HG03469 (cell line): ENCODE measurements around the gene SLC45A1.

Experiments used
- ATAC-seq: cut with Tn5 transposase; IDR thresholded peaks from one replicate; pipeline ENCODE4 v1.9.1; 2021; ENCODE audit warnings: mild to moderate bottlenecking, moderate library complexity, moderate number of reproducible peaks; ENCODE audit not compliant: unreplicated experiment

Gene SLC45A1

DNA sequence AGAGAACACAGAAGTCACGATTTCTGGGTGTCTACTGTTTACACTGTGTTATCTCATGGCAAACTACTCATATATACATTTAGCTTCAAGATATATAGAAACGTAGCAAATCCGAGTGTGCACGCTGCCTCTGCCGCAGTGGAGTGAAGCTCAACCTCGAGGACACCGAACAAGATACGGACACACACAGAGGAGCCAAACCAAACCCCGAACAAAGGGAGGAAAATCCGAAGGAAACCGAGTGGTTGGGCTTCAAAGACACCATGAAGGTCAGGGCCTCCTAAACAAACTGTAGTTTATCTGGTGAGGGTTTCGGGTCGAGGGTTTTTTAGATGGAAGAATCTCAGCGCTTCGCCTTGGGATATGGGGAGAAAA lies 34.5 kb downstream of the SLC45A1 start:
- no peak for ATAC-seq

DNA sequence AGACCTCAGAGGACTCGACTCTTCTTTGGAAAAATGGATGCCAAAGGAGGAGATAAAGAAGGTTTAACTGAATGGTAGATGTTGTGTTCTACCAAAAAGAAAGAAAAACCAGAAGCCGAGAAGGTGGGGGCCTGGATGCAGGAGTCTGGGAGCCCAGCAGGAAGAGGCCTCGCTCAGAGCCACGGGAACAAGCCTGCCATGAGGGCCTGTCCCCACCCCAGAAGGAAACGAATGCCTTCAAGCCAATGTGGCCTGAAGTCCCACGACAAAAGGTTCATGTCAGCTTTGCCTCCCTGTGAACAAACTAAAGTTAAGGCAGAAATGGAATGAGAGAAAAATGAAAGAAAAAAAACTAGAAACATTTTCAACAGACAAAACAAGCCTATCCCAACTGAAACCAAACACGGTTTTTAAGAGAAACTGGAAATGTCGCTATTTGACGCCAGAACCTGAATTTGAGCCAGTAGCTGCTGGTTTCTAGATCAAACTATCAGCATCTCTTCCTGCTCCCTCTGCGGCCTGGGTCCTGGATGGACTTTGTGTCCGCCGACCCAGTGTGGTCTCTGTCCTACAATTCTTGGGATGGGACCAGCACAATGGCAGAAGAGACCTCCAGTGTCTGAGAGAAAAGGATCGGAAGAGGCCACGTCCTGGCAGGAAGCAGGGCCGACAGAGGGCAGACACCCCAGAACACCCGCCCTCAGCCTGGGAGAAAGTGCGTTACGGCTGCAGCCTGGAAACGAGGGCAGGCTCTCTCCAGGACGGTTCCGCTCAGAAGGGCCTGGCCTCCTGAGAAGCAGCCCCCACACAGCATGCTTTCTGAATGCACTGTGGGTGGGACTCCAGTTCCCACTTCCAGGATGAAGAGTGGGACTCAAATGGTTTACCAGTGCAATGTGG lies 35.2 kb downstream of the SLC45A1 start:
- ATAC-seq: no peak

DNA sequence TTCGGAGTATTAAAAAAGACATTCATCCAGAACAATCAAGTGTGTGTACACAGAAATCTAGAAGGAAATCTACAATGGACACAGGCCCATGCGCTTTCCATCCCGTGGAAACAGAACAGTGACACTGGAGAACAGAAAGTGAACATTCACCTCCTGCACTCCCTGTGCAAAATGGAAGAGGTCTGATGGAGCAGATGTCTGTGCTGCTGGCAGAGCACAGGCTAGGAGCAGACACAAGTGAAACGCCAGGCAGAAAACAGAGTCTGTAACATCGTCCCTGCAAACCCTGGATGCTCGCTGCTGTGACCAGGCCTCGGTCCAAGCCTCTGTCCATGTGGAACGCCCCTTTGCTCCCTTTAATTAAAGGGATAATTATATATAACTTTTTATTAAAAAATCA lies 36.1 kb downstream of the SLC45A1 start:
- ATAC-seq: no peak

DNA sequence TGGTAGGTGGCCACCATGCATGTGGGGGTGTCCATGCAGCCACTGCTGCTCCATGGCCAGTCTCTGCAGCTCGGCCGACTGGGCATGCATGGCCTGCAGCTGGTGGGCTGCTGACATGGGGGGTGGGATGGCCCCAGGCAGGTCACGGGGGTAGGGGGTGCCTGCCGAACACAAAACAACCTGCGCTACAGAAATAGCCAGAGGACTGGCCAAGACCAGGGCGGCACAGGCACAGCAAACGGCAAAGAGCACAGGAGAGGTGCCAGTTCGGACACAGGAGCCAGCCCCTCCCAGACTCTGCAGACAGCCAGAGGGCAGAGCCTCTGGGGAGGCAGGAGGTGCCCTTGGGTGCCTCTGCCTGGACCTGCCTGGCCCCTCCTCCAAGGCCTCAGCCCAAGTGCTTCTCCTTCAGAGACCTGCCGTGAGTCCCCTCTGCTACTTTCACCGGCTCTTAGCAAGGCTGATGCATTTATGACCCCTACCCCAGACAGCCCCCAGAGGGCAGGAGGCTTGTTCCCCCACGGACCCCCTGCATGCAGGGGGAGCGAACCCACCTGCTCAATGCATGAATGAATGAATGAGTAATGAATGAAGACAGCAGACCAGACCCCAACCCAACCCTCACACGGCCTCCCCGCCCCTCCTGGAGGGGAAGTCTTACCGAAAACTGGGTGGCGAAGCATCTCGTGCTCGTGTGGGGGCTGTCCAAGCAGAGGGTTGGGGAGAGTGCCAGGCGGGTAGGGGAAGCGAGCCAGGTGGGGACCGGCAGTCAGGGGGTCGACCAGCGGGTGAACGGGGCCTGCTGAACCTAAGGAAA lies 37.7 kb downstream of the SLC45A1 start:
- ATAC-seq: no peak

DNA sequence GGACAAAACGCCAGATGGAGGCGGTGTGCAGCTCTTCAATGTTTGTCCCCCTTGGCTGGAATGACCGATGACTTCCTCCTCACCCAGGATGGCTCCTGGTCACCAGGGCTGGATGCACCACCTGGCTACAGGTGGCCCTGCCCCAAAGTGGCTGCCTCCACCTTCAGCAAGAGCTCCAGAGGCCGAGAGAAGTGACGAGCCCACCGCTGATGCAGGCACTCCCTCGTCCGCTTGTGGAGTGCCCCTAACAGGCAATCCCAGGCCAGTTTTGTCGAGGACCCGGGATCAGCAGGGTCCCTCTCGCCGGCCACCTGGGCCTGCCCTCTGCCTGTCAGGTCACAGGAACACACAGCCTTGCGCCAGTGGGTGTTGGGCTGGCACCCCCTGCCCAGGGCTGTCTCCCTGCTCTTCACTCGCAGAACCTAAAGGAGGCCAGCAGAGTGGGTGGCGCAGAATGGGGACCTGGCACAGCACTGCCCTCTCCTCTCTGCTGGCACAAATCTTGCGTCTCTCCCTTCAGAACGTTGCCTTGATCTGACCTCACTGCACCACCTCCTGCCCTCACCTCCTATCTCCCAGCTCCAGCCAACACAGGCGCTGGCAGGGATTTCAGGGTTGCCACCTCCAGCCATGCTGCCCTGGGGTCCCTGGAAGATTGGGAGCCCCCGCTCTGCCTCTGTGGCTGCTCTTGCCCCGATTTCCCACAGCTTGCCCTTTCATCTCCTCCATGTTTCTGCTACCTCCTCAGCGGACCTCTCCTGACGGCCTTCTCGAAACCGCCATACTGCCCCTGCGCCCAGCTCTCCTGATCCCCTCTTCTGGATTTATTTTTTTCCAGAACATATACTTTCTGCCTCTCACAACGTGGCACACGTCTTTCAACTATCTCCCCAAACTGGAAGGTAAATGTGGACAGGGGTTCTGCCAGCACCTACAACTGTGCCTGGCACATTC lies 38.6 kb downstream of the SLC45A1 start:
- ATAC-seq: no peak

DNA sequence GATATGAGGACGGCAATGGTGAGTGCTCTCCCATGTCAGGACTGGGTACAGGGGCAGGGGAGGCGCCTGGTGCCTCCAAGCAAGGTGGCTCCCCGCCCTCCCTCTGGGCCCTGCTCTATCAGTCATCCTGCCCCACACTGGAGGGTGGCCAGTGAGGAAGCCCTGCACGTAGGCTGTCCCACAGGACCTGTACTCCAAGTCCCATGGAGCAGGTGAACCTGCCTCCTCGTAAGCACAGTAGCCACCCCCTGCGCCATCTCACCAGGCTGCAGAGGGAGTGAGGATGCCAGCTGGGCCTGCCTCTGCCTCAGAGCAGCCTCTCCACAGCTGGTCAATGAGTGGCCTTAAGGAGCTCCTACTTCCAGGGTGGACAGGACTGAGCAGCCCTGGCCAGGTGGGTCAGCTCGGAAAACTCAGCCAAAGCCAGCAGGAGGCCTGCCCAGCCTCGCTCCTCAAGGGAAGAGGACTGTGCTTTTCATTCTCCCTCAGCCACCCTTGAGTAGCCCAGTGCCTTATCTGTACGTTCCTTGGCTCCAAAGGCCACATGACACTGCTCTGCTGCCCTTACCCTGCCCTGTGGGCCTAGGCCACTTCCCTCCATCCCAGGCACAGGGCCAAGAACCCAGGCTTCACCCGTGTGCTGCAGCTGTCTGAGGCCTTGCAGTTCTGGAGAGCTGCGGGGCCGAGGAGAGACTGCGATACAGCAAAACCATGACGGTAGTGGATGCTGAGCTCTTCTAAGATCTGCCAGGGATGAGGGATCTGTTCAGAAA lies 39.6 kb downstream of the SLC45A1 start:
- ATAC-seq: no peak

DNA sequence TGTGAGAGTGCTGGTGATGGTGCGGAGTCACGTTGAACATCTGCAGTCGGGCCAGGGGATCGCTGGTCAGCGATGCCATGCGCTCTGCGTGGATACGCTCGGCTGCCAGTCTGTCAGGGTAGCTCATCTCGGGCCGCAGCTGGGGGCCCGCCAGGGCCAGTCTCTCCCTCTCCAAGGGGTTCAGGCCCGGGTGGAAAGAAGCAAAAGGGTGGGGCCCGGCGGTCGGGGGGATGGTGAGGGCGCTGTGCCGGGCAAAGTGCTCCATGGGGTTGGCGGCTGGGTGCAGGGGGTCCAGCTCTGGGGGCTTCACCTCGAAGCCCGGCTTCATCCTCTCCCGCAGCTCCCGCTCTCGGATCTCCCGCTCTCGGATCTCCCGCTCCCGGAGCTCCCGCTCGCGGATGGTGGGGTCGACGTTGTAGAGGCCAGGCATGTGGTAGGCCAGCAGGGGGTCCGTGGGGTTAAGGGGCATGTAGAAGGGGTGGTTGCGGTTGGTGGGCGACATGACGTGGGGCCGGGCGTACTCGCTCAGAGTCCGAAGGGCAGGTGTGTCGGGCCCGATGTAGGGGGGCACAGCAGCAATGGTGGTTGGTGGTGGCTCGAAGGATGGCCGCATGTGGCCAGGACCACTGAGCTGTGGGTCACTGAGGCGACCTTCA lies 40.5 kb downstream of the SLC45A1 start:
- no peak for ATAC-seq

DNA sequence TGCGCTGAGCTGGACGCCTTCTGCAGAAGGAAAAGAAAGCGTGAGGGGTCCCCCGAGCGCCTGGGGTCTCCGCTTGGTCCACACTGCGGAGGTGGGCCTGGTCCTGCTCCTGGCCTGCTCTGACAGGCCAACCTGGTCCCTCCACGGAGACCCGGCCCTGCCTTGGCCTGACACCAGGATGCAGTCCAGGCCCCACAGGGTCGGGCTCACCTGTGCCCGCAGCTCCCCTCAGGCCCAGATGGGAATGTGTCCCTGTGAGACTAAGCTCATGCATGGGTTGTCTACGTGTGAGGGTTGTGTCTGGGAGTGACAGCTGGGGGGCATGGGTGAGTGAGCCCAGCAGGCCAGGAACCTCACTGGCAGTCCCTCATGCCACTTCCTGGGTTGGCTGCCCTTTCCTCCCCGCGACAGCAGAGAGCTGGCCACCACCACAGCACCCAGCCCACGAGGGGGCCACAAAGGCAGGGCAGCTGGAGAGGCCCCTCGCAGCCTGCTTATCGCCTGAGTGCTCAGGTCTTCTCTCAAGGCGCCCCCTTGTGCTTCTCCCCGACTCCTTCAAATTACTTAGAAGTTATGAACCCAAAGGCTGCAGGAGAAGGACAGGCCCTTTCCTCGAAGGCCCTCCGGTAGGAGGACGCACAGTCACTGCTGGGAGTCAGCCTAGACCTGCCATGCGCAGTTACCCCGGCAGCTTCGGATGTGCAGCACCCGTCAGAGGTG lies 41.1 kb downstream of the SLC45A1 start:
- no peak for ATAC-seq

DNA sequence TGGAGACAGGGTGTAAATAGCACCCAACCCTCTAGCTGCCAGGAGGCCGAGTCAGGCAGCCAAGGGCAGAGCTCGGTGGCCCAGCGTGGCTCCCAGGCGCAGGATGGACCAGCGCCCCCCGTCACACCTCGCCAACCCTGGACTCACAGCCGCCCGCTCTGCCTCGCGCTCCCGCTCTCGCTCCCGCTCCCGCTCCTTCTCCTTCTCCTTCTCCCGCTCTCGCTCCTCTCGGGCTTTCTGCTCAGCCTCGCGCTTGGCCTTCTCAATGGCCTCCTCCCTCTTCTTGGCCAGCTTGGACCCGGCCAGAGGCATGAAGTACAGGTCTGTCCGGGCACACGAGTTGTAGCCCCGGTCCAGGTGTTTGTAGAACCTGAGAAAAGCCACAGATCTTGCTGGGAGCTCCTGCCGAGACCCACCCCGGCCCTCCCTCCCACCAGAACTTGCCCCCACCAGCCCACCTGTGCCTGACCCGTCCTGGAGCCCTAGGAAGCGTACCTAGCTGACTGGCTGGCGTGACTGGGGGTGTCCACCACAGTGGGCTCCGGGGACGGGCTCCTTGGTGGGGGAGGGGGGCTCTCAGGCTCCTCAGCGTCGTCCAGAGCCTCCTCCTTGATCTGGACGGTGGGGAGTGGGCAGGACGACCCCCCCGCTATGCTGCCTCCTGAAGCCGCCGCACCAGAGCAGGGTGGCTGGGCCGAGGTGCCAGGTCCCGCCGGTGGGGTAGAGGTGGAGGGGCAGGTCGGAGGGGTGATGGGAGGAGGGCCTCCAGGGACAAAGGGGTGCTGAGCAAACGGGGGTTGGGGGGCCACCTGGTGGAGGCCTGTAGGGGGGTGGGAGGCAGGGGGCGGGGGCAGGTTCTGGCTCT lies 41.9 kb downstream of the SLC45A1 start:
- ATAC-seq: no peak

DNA sequence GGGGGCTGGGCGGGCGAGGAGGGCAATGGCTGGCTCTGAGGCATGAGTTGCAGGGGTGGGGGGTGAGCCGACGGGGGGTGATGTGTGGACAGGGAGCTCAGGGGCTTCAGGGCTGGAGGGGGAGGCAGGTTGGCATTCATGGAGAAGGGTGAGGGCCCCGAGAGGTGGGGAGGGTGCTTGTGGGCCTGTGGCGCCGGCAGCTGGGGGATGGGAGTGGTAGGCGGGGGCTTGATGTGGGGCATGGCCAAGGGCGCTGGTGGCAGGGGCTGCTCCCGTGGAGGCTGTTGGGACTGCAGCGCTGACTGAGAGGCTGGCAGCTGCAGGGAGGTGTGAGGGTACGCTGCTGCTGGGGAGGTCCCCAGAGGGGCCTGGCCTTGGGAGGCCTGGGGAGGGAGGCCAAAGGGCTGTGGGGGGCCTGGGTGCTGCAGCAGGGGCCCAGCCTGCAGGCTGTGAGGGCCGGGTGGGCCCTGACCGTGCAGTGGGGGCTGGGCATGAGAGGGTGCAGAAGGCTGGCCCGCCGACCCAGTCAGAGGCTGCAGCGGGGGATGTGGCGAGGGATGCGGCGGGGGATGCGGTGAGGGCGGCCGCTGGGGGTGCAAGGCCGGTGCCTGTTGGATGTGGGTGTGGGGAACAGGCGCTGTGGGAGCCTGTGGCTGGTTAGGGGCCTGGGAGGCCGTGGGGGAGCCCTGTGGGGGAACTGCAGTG lies 42.7 kb downstream of the SLC45A1 start:
- ATAC-seq: no peak

DNA sequence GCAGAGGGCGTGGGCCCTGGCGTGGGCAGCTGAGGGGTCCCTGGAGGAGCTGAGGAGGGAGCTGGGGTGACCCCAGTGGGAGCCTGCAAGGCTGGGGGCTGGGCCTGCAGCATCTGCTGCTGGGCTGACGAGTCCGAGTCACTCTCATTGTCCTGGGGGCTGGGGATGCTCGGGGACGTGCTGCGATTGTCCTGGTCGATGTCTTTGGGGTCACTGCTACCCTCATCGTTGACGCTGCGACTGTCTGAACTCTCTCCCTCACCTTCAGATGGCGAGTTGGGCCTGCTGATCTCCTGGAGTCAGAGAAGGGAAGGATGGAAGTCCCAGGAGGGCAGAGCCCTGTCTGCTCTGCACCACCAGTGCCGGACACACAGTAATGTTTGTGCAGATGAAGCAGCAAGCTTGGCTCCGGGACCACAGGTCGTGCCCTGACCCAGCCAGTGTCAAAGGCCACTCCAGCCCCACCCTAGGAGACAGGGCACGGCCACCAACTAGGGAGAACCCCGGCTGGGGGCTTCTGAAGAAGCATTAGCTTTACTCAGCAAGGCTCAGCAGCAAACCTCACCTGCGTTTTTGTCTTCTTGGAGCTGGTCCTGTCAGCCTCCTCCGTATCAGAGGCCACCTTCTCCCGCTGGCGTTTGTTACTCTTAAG lies 43.4 kb downstream of the SLC45A1 start:
- no peak for ATAC-seq

DNA sequence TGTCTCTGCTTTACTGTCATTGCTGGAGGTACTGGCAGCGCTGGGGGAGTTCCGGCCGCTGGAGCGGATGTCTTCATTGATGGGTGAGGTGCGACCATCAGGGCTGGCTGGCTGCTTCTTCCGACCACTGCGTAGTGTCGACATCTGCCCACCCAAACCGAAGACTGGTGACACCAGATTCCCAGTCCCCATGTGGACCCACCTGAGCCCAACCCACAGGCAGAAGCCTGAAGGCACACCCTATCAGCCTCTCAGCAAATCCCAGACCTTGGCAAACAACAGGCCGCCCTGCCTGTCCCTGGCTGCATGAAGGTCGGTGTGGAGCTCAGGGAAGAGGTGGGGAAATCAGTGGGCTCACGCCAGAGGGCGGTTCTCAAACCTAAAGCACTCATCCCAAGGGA lies 44.8 kb downstream of the SLC45A1 start:
- ATAC-seq: no peak

DNA sequence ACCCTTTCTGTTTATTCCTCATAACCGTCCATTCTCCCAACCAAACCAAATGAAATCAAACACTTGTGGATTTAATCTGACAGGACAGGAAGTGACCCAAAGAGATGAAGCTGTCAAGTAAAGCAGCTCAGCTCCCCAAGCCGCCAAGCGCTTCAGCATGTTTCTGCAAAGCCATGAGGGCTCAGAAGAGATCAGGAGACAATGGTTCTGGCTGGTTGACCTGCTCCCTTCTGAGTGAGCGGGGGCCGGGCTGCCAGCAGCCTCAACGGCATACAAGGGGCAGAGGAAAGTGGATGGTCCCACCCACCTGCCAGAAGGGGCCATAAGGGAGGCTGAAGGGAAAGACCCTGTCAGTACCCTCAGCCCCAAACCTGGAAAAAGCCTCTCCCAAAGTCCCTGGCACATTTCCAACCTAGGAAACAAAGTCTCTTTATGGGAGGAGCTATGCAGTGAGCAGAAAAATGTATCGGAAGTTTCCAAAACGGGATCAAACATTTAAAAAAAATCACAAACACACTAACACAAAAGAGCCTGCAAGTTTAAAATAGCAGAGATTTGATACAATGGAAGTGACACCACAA lies 45.4 kb downstream of the SLC45A1 start:
- ATAC-seq: no peak

DNA sequence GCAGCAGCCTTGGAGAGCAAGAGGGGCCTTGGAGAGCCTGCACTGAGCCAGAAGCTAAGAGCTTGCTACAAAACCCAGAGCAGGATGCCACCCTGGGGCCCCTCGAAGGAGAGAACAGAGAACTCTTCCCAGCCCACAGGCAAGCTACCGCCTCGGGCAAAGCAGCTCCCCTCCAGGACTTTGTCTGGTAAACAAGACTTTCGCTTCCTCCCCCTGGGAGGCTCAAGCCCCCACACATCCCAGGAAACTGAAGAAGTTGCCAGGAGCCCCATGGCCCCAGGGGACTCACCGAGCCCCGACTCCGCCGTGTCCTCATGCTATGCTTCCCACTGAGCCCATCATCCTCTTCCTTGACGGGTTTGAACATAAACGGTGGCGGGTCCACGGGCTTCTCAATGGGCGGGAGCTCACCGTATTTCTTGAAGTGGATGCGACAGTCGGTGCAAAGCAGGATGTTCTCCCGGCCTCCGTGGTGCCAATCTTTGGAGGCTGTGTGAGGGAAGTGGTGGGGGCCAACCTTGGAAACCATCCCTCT lies 45.9 kb downstream of the SLC45A1 start:
- no peak for ATAC-seq

DNA sequence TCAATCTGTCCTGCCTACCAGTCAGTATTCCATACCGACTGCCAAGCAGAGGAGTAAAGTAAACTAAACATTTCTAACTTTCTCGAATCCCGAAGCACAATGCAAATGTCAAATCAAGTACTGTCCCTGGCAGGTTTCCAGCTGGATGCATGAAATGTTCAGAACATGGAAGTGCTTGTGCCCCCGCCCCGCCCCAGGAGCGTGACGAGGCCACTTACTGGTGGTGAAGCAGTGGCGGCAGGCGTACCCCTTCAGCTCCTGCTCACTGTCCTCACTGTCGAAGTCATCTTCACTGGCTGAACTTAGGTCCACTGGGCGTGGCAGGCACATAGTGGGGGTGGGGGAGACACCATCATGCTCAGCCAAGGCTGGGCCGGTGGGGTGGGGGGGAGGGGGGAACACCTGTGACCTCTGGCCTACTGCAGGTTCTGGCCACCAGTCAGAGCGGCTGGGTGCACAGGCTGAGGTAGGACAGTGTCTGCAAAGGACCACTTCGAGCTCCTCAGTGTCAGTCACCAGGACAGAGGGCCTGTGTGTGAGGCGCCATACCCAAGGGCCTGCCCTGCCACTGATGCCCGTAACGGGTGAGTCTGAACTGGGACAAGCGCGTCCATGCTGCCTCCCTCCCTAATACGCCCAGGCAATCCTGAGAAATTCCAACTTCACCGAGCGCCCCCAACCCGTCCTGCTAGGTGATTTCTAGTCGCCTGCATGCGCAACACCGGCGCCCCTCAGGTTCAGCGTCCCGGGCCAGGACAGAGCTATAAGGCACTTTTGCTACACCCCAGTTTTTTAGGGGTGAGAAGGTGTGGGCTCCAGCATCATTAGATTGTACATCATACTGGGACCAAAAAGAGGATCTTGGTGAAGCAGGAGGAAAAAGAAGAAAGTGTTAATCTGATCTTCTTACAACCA lies 46.9 kb downstream of the SLC45A1 start:
- ATAC-seq: no peak
